IPS DF 4.7 (cell line): ENCODE data around the gene FAM234B.
"Not testable (repeated sequence)": the region's sequence is repeated elsewhere in the genome, so short reads cannot be mapped to it uniquely, and the experiment has no call there.

Experiments used
- DNase-seq: peaks from one replicate; pipeline ENCODE4 v3.0.0-alpha.2; 2013; ENCODE audit warnings: low spot score; ENCODE audit errors: extremely low read depth

The FAM234B gene

DNA sequence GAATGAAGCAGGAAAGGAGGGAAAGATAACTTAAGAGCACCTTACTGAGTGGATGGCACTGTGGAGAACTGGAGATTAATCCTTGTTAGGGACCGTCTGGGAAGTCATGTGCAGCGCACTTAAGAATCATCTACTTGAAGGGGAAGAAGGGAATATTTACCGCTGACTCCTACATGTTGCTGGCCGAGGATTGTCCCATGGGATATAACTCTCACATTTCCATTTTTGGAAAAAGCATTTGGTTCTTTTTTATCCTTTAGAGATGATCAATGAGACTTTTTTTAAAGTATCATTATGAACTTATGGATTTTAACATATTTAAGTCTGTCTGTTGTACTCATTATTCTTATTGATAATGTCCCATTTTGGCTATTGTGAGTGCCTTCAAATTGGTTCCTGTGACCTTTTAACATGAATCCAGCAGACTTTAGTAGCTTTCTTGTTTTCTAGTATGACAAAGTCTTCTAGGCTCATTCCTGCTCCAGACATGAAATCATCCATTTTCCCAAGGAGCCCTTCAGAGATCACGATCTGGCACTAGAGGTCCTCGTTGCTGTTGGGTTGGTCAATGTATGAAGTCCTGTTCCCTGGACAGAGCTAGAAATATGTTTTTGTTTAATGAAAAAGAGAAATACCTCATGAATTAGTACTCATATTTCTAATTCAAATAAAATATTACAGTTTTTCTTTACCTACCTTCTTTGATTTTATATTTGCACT lies 20.2 kb upstream of the FAM234B start:
- no peak for DNase-seq

DNA sequence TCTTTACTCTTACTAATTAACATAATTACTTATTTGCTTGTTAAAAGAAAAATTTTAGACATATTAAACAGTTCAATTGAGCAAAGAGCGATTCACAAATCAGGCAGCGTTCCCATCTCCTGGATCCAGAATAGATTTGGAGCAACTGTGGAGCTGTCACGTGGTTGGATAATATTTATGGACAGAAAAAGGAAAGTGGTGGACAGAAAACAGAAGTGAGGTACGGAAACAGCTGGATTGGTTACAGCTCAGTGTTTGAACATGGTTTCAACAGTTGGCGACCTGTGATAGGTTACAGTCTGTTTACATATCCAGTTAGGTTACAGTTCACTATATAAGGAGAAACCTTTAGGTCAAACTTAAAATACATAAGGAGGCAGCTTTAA lies 19.7 kb upstream of the FAM234B start:
- DNase-seq = no peak

GRCh38 chr12:13026286-13026685 lies 17.9 kb upstream of the FAM234B start:
- DNase-seq = no peak

- DNase-seq = no peak
Observed at GRCh38 chr12:13027032-13027431, 17.1 kb upstream of the FAM234B start.

GRCh38 chr12:13027508-13027907 lies 16.7 kb upstream of the FAM234B start:
- DNase-seq = no peak

DNA sequence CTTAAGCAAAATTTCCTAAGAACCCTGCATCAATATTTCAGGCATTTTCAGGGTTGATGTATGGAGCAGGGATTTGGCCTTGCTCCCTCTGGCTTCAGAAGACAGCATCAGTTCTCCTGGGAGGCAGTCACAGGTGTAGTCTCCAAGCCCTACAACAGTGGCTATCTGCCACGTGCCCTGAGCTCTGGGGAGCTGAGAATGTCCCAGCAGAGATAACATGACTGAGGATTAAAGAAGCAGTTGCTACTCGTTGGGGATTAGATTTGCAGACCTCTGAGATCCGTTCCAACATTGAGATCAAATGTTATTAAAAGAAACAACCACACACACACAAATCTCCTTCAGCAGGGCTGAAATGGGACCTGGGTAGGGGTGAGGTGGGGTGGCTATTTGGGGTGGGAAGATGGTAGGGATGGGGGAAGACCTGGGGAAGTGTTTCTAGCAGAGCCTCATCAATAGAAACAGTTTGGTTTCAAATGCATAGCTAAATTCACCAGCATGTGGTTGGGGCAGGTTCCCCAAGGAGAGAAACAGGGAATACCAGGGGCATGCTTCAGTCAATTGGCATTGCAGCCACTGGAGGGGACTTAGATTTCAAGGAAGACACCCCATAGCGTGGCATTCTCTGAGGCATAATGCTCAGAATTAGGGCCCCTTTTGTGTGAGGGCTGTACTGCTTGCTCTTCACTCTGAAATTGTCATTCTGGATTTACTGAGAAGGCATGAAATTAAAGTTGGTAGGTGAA lies 15.2 kb upstream of the FAM234B start:
- no peak for DNase-seq

GRCh38 chr12:13030541-13031291 lies 13.5 kb upstream of the FAM234B start:
- no peak for DNase-seq

GRCh38 chr12:13032164-13032563 lies 12.0 kb upstream of the FAM234B start:
- no peak for DNase-seq

- DNase-seq = no peak
Observed at GRCh38 chr12:13033476-13033875, 10.7 kb upstream of the FAM234B start.

DNA sequence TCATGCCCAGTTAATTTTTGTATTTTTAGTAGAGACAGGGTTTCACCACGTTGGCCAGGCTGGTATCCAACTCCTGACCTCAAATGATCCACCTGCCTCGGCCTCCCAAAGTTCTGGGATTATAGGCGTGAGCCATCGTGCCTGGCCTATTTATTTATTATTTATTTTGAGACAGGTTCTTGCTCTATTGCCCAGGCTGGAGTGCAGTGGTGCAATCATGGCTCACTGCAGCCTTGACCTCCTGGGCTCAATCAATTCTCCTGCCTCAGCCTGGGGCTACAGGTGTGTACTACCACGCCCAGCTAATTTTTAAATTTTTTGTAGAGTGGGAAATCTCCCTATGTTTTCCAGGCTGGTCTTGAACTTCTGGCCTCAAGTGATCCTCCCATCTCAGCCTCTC lies 8.8 kb upstream of the FAM234B start:
- not testable (repeated sequence) for DNase-seq

GRCh38 chr12:13036881-13037280 lies 7.3 kb upstream of the FAM234B start:
- no peak for DNase-seq

DNA sequence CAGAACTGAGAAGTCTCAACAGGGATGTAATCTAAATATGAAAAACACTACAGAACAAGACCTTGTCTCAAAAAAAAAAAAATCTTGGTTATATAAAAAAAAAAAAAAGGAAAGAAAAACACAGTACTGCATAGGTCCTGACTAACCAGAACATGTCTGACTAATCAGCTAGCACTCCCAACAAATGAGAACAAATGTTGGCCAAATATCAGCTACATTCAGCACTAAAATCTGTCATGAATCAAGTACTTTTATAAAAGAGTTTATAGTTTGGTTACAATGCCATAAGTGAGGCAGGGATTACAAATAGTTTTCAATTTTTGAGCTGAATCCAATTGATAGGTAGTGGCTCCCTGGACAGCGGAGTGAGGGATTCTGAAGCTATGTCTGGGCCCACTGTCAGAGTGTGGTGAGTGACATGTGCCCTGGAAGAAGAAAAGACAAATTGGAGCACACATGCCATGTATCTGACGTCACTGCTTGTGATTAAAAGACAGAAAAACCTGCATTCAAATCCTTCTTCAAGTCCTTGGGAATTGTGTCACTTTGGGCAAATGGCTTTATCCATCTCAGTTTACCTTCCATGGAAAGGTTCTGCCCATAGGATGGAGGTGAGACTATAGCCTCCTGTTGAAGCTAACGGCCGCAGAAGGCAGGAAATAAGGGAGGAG lies 5.6 kb upstream of the FAM234B start:
- no peak for DNase-seq

- DNase-seq = no peak
Observed at GRCh38 chr12:13039328-13039956, 4.7 kb upstream of the FAM234B start.

GRCh38 chr12:13041224-13041623 lies 3.0 kb upstream of the FAM234B start:
- no peak for DNase-seq

DNA sequence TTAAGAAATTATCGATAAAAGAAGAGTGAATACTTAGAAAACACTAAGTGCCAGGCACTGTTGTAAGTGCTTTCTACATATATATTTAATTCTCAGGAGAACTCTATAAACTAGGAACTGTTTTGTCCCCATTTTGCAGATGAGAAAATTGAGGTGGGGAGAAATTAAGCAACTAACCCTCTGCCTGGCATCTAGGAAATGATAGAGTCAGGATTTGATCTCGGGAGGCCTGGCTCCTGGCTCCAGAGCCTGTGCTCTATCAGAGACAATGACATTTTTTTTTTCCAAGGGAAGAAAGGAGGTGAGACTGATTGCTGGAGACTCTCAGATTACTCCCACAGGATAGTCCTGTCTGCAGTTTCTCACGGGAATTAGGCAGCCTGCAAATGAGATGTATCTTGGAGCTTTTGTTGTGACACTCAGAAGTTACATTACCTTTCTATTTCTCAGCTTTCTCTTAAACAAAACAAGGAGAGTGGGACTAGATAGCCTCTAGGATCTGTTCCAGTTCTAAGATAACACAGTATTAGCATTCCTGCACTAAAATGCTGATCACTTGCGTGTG lies 1.4 kb upstream of the FAM234B start:
- no peak for DNase-seq

- DNase-seq = no peak
Observed at GRCh38 chr12:13044906-13045299, 722 bp downstream of the FAM234B start.

- DNase-seq = no peak
Observed at GRCh38 chr12:13045816-13046215, 1.6 kb downstream of the FAM234B start.

- no peak for DNase-seq
Observed at GRCh38 chr12:13046964-13047363, 2.8 kb downstream of the FAM234B start.

DNA sequence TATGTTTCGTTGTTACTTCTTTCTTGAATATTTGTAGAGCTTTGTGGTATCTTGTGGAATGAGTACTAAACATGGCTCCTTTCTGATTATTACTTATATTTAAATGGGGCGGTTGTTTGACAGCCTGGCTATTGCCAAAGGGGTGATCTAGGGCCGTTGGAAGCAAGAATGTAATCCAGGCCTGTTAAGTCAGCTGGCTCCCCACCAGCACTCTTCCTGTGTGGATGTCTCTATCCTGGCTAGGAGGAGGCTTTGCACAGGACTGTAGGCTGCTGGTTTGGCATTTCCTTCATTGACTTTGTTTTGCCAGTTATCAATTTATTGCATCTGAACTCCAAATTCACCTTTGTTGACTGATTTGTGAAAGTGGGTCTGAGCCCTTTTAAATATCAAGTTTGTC lies 5.6 kb downstream of the FAM234B start:
- no peak for DNase-seq

- no peak for DNase-seq
Observed at GRCh38 chr12:13052421-13052820, 8.2 kb downstream of the FAM234B start.

- DNase-seq = not testable (repeated sequence)
Observed at GRCh38 chr12:13053617-13054016, 9.4 kb downstream of the FAM234B start.
